SK-N-SH (cell line): ENCODE results near the gene EIF1. TPM values are rescaled to one million over a fixed set of nuclear protein-coding genes. Genes with fewer than 3 reads are reported as not detected.

Experiments used
- CTCF ChIA-PET: fragments of 300-600, 350-600 bp; formaldehyde crosslinking; extraction: SDS; loops from one replicate; lab custom pipeline; 2021; lab: Yijun Ruan, JAX
- POLR2A ChIA-PET: fragments of 350-600 bp; sonication (Branson Sonifier 250); formaldehyde crosslinking; extraction: SDS; loops from one replicate; lab custom pipeline; 2020; ENCODE audit warnings: antibody characterized with exemption, inconsistent platforms; lab: Yijun Ruan, JAX
- DNase-seq: peaks from one replicate; pipeline ENCODE4 v3.0.0; 2012
- H2AFZ ChIP-seq: fragments of 200-600 bp; sonication (generic); 2 replicates; pipeline ENCODE4 v1.8.1; 2016; ENCODE audit warnings: antibody characterized with exemption, mild to moderate bottlenecking, low read depth
- H3F3A ChIP-seq: fragments of 200-600 bp; sonication (generic); replicated peaks from 2 replicates; pipeline ENCODE3; 2016; ENCODE audit warnings: antibody characterized with exemption, mild to moderate bottlenecking; ENCODE audit not compliant: insufficient read depth
- H3K27ac ChIP-seq, 2 experiments: fragments of 200-500 bp in 1 of 2; fragments of 200-600 bp in 1 of 2; sonication (Bioruptor generic) in 1 of 2; sonication (generic), shearing (Covaris generic) in 1 of 2; 2 replicates each; pipeline versions ENCODE4 v1.5.1 to v1.6.1; 2014 to 2016; ENCODE audit warnings: low read depth in 2 of 2, inconsistent platforms in 1 of 2, low read length in 1 of 2, mild to moderate bottlenecking in 1 of 2, mixed read lengths in 1 of 2
- H3K27me3 ChIP-seq: fragments of 200-600 bp; sonication (generic), shearing (Covaris generic); 2 replicates; pipeline ENCODE4 v1.6.1; 2016; ENCODE audit warnings: mixed run types; ENCODE audit not compliant: insufficient read depth
- H3K36me3 ChIP-seq, 2 experiments: fragments of 200-500 bp in 1 of 2; fragments of 200-600 bp in 1 of 2; sonication (Bioruptor generic) in 1 of 2; sonication (generic) in 1 of 2; replicated peaks in 1 of 2; 2 replicates each; pipeline versions ENCODE3 to v1.5.1; 2014 to 2016; ENCODE audit warnings: low read length in 1 of 2, mild to moderate bottlenecking in 1 of 2; ENCODE audit not compliant: insufficient read depth in 2 of 2, control insufficient read depth in 1 of 2
- H3K4me1 ChIP-seq, 2 experiments: fragments of 200-500 bp in 1 of 2; fragments of 200-600 bp in 1 of 2; sonication (Bioruptor generic) in 1 of 2; sonication (generic), shearing (Covaris generic) in 1 of 2; 2 replicates each; pipeline versions ENCODE4 v1.5.1 to v1.6.1; 2014 to 2016; ENCODE audit warnings: low read depth in 1 of 2, low read length in 1 of 2, mixed run types in 1 of 2; ENCODE audit not compliant: insufficient read depth in 2 of 2, control insufficient read depth in 1 of 2
- H3K4me2 ChIP-seq: fragments of 200-600 bp; sonication (generic), shearing (Covaris generic); 2 replicates; pipeline ENCODE4 v1.6.1; 2017; ENCODE audit warnings: mixed run types
- H3K4me3 ChIP-seq, 2 experiments: fragments of 200-500 bp in 1 of 2; fragments of 200-600 bp in 1 of 2; sonication (Bioruptor generic) in 1 of 2; sonication (generic), shearing (Covaris generic) in 1 of 2; 2 replicates each; pipeline versions ENCODE4 v1.5.1 to v1.8.1; 2014 to 2016; ENCODE audit warnings: low read depth in 2 of 2, inconsistent platforms in 1 of 2, low read length in 1 of 2, mild to moderate bottlenecking in 1 of 2, mixed read lengths in 1 of 2, moderate library complexity in 1 of 2
- H3K79me2 ChIP-seq: fragments of 200-600 bp; sonication (generic); 2 replicates; pipeline ENCODE4 v1.8.1; 2017; ENCODE audit warnings: mild to moderate bottlenecking; ENCODE audit not compliant: insufficient read depth
- H3K9ac ChIP-seq: fragments of 200-600 bp; sonication (generic); 2 replicates; pipeline ENCODE4 v1.6.1; 2017; ENCODE audit warnings: mixed run types
- H3K9me2 ChIP-seq: fragments of 200-600 bp; sonication (generic); 2 replicates; pipeline ENCODE4 v1.6.1; 2017; ENCODE audit warnings: mixed run types
- H3K9me3 ChIP-seq: fragments of 200-600 bp; sonication (generic); 2 replicates; pipeline ENCODE4 v1.6.1; 2017; ENCODE audit warnings: mixed run types, mild to moderate bottlenecking, moderate library complexity
- H4K20me1 ChIP-seq: fragments of 200-600 bp; sonication (generic); 2 replicates; pipeline ENCODE4 v1.6.1; 2017; ENCODE audit warnings: mild to moderate bottlenecking, mixed run types; ENCODE audit not compliant: insufficient read depth
- CTCF ChIP-seq: fragments of 200-600 bp; sonication (generic); IDR thresholded peaks from 2 replicates; pipeline ENCODE4 v1.6.1; 2017; ENCODE audit warnings: antibody characterized with exemption, mild to moderate bottlenecking, moderate library complexity
- ELF1 ChIP-seq: IDR thresholded peaks from 2 replicates; pipeline ENCODE4 v1.4.0; 2012
- FOSL2 ChIP-seq: IDR thresholded peaks from 2 replicates; pipeline ENCODE4 v1.4.0; 2012; ENCODE audit warnings: low read depth, mild to moderate bottlenecking, moderate library complexity, borderline replicate concordance
- GATA2 ChIP-seq: sonication (generic); formaldehyde crosslinking; IDR thresholded peaks from 2 replicates; pipeline ENCODE4 v1.5.0; 2020; ENCODE audit warnings: mild to moderate bottlenecking, missing genetic modification reagents
- IRF3 ChIP-seq: fragments of 150-350 bp; IDR thresholded peaks from 2 replicates; pipeline ENCODE4 v1.6.1; 2016; ENCODE audit warnings: mild to moderate bottlenecking, low read depth, low read length
- JUND ChIP-seq: IDR thresholded peaks from 2 replicates; pipeline ENCODE4 v1.4.0; 2012
- RCOR1 ChIP-seq: fragments of 150-350 bp; IDR thresholded peaks from 2 replicates; pipeline ENCODE4 v1.6.1; 2017; ENCODE audit warnings: antibody characterized with exemption, low read length
- RFX5 ChIP-seq: IDR thresholded peaks from 2 replicates; pipeline ENCODE4 v1.6.1; 2012; ENCODE audit warnings: mild to moderate bottlenecking, improper control_type of control experiment, low read length
- RXRA ChIP-seq: IDR thresholded peaks from 2 replicates; pipeline ENCODE4 v1.4.0; 2012; ENCODE audit warnings: low read depth, mild to moderate bottlenecking, borderline replicate concordance
- SMC3 ChIP-seq: IDR thresholded peaks from 2 replicates; pipeline ENCODE4 v1.6.1; 2012; ENCODE audit warnings: low read depth, low read length, improper control_type of control experiment
- TAF1 ChIP-seq: IDR thresholded peaks from 2 replicates; pipeline ENCODE4 v1.6.1; 2012; ENCODE audit warnings: low read depth, mild to moderate bottlenecking, low read length, moderate library complexity, borderline replicate concordance
- USF1 ChIP-seq: IDR thresholded peaks from 2 replicates; pipeline ENCODE4 v1.4.0; 2012; ENCODE audit warnings: low read depth, borderline replicate concordance
- WGBS: methylation state at CpG from one replicate; pipeline ENCODE4 v1.1.6; 2017; ENCODE audit warnings: low lambda C conversion rate; 5-methylcytosine and 5-hydroxymethylcytosine counted together
- polyA plus RNA-seq, 3 experiments: library from polyadenylated mRNA; depleted of rRNA; stranded (reverse); fragments of >200 nt; gene quantifications; 2 replicates each; pipeline ENCODE4 v1.2.3, GENCODE V29; 2012

Gene EIF1
- polyA plus RNA-seq, 1 of the 3 experiments (the other 2 are of a cell fraction): 300 TPM

GRCh38 chr17:41654678-41655607 lies 33.7 kb upstream of the EIF1 start:
- no peak overlapping the region for H3K4me2 ChIP-seq

More at GRCh38 chr17:41654678-41655607, 33.7 kb upstream of the EIF1 start:
- no peak overlapping the region for H3K4me3 ChIP-seq
- WGBS: 80% methylated on average over 10 of the region's 24 CpGs
- no peaks in the 10 kb centered on the region for H3K27me3 ChIP-seq
- H3K4me1 ChIP-seq: no peaks in the 10 kb centered on the region; a peak in 1 of 4 replicates
- ChIA-PET POLR2A (no interaction called here), CTCF (interaction anchor here (0.5 to 20.6 kb wide), 4 partner anchors 9 to 812 kb away, joined by 3 to 646 read pairs (median 263); no protein-coding TSS in a partner anchor)
- H2AFZ ChIP-seq: no peak overlapping the region
- no peaks in the 10 kb centered on the region for H3K9me2 ChIP-seq
- no peaks in the 10 kb centered on the region for H3F3A ChIP-seq
- H3K79me2 ChIP-seq: no peaks in the 10 kb centered on the region
- H3K9ac ChIP-seq: no peak overlapping the region
- no peaks in the 10 kb centered on the region for H3K36me3 ChIP-seq
- TF ChIP-seq ELF1: no peak
- TF ChIP-seq USF1: no peak
- no peak for TF ChIP-seq GATA2
- no peak for TF ChIP-seq RXRA
- TF ChIP-seq IRF3: no peak
- no peak for TF ChIP-seq RCOR1
- TF ChIP-seq RFX5: no peak
- no peak for TF ChIP-seq CTCF
- no peak for TF ChIP-seq TAF1
- no peak for TF ChIP-seq FOSL2
- TF ChIP-seq JUND: no peak
- TF ChIP-seq SMC3: no peak
- DNase-seq: no peak
- H4K20me1 ChIP-seq: no peaks in the 10 kb centered on the region
- no peaks in the 10 kb centered on the region for H3K9me3 ChIP-seq
- H3K27ac ChIP-seq: no peak overlapping the region
